ENCODE data around the gene CREB5.

DNA sequence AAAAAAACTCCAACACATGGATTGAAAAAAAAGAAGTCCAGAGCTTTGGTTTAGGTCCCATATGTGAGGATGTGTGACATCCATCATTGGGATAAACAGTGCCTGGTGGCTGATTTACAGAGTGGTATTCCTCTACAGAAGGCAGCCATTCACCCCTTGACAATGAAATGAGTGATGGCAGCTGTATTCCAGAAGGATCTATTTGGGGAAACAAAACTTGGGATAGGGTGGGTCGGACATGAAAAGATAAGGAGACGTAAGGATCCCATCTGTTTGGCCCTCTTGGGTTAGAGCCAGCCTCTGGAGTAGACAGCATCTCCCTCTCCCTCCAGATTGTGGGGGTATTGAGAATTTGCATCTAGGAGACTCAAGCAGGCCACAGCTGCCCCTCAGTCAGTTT, 15.2 kb upstream of the CREB5 start:
- TF ChIP-seq POLR2A (IDR thresholded peaks at IDR 0.05) (no peak), POLR2AphosphoS5 (IDR thresholded peaks at IDR 0.05) (no peak), EP300 (IDR thresholded peaks at IDR 0.05) (no peak)
- TF ChIP-seq, protein P1, sequence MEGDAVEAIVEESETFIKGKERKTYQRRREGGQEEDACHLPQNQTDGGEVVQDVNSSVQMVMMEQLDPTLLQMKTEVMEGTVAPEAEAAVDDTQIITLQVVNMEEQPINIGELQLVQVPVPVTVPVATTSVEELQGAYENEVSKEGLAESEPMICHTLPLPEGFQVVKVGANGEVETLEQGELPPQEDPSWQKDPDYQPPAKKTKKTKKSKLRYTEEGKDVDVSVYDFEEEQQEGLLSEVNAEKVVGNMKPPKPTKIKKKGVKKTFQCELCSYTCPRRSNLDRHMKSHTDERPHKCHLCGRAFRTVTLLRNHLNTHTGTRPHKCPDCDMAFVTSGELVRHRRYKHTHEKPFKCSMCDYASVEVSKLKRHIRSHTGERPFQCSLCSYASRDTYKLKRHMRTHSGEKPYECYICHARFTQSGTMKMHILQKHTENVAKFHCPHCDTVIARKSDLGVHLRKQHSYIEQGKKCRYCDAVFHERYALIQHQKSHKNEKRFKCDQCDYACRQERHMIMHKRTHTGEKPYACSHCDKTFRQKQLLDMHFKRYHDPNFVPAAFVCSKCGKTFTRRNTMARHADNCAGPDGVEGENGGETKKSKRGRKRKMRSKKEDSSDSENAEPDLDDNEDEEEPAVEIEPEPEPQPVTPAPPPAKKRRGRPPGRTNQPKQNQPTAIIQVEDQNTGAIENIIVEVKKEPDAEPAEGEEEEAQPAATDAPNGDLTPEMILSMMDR (IDR thresholded peaks at IDR 0.05): no peak
